ENCODE data around the gene PRKACA.

- TF ChIP-seq CTCF (conservative IDR thresholded peaks at IDR 0.05), result peak; percentile 80
- no peak for TF ChIP-seq ZFX (IDR thresholded peaks at IDR 0.05)
Observed at GRCh38 chr19:14059093-14059480, 58.5 kb downstream of the PRKACA start.

All from C4-2B (cell line).